ENCODE results near the gene GRK3.

DNA sequence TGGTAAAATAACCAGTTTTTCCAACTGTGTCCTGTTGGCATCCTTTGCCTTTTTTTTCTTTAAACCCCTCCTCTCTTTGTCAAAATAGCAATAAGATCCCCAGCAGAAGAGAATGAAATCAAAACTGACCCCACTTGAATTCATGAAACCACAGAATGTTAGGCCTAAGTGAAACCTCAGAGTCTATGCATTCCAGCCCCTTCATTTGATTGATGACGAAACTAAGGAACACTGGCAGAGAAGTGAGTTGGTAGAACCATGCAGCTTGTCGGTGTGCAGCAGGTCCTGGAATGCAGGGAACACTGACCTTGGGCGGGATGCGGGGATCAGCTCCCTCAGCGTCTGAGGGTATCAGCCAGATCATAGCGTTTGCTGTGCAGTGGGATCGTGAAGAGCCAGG is 57.5 kb downstream of the GRK3 start:
- TF ChIP-seq, protein P1, sequence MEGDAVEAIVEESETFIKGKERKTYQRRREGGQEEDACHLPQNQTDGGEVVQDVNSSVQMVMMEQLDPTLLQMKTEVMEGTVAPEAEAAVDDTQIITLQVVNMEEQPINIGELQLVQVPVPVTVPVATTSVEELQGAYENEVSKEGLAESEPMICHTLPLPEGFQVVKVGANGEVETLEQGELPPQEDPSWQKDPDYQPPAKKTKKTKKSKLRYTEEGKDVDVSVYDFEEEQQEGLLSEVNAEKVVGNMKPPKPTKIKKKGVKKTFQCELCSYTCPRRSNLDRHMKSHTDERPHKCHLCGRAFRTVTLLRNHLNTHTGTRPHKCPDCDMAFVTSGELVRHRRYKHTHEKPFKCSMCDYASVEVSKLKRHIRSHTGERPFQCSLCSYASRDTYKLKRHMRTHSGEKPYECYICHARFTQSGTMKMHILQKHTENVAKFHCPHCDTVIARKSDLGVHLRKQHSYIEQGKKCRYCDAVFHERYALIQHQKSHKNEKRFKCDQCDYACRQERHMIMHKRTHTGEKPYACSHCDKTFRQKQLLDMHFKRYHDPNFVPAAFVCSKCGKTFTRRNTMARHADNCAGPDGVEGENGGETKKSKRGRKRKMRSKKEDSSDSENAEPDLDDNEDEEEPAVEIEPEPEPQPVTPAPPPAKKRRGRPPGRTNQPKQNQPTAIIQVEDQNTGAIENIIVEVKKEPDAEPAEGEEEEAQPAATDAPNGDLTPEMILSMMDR (IDR thresholded peaks at IDR 0.05 in 4 of 5, conservative IDR thresholded peaks at IDR 0.05 in 1 of 5), result no peak
- TF ChIP-seq POLR2A (IDR thresholded peaks at IDR 0.05), result no peak

Measured in gastrocnemius medialis (tissue), 4 donors.